Myocyte (in vitro differentiated cells): ENCODE measurements around the gene REXO2. TPM values are rescaled to one million over a fixed set of nuclear protein-coding genes. Genes with fewer than 3 reads are reported as not detected.

Source experiments
- DNase-seq: peaks from one replicate; pipeline ENCODE4 v3.0.0-alpha.2; 2012; ENCODE audit warnings: low read depth
- polyA plus RNA-seq: library from polyadenylated mRNA; unstranded; fragments of >200 nt; gene quantifications from one replicate; pipeline ENCODE4 v1.2.1, GENCODE V29; 2012; ENCODE audit warnings: missing spikeins
- total RNA-seq: library from RNA; depleted of rRNA; stranded (reverse); fragments of >200 nt; gene quantifications from 2 replicates; pipeline ENCODE4 v1.2.3, GENCODE V29; 2014

REXO2 gene
- 87.5 and 98.0 TPM in 2 replicates for total RNA-seq
- 177 TPM for polyA plus RNA-seq

GRCh38 chr11:114439229-114440120 lies at the start of gene REXO2:
TSS of gene REXO2 (plus strand) at chr11:114439467. CDS start at chr11:114439529, 62 bp downstream.
- peak; percentile 97 for DNase-seq

- no peak for DNase-seq
Measured at GRCh38 chr11:114392735-114393667, 46.3 kb upstream of the REXO2 start.

- DNase-seq, result no peak
Measured at GRCh38 chr11:114395736-114396135, 43.5 kb upstream of the REXO2 start.

- no peak for DNase-seq
Measured at GRCh38 chr11:114396916-114397315, 42.4 kb upstream of the REXO2 start.

GRCh38 chr11:114397349-114397982 lies 41.8 kb upstream of the REXO2 start:
- no peak for DNase-seq

GRCh38 chr11:114398303-114398920 lies 40.9 kb upstream of the REXO2 start:
- no peak for DNase-seq

GRCh38 chr11:114399490-114400215 lies 39.6 kb upstream of the REXO2 start:
- no peak for DNase-seq

GRCh38 chr11:114400216-114400914 lies 38.9 kb upstream of the REXO2 start, which contains the start of the genes C11orf71 and RBM7:
TSS of gene C11orf71 (minus strand) at chr11:114400511. CDS start at chr11:114400331, 180 bp downstream.
TSS of gene RBM7 (plus strand) at chr11:114400666. CDS start at chr11:114400672, 6 bp downstream.
- peak; percentile 99 for DNase-seq

- DNase-seq, result no peak
Measured at GRCh38 chr11:114400915-114401223, 38.4 kb upstream of the REXO2 start.

- no peak for DNase-seq
Measured at GRCh38 chr11:114401311-114401710, 38.0 kb upstream of the REXO2 start.

GRCh38 chr11:114412946-114413345 lies 26.3 kb upstream of the REXO2 start:
- DNase-seq, result no peak

- DNase-seq, result no peak
Measured at GRCh38 chr11:114413958-114414357, 25.3 kb upstream of the REXO2 start.

GRCh38 chr11:114416441-114416961 lies 22.8 kb upstream of the REXO2 start:
- DNase-seq, result peak; percentile 69

GRCh38 chr11:114426280-114426679 lies 13.0 kb upstream of the REXO2 start:
- DNase-seq, result no peak

GRCh38 chr11:114430290-114430689 lies 9.0 kb upstream of the REXO2 start:
- DNase-seq, result no peak

GRCh38 chr11:114432893-114433292 lies 6.4 kb upstream of the REXO2 start:
- no peak for DNase-seq

GRCh38 chr11:114433376-114433775 lies 5.9 kb upstream of the REXO2 start:
- no peak for DNase-seq

- no peak for DNase-seq
Measured at GRCh38 chr11:114438303-114438702, 964 bp upstream of the REXO2 start.

GRCh38 chr11:114440121-114440860 lies 1.0 kb downstream of the REXO2 start:
- no peak for DNase-seq
